Endothelial cell of umbilical vein (primary cell): ENCODE measurements around the gene CCDC136. TPM values are rescaled to one million over a fixed set of nuclear protein-coding genes. Genes with fewer than 3 reads are reported as not detected.

Experiments
- BruUV-seq: library from RNA; stranded (reverse); fragments of 400-500 nt; replicated peaks from 2 replicates; lab custom pipeline; 2021; lab: Mats Ljungman, UMichigan
- CTCF ChIA-PET: fragments of 300-600, 350-600 bp; sonication (Branson Sonifier 250); formaldehyde crosslinking; loops from one replicate; lab custom pipeline; 2021; ENCODE audit warnings: antibody characterized with exemption, inconsistent platforms; lab: Charles Lee
- POLR2A ChIA-PET: fragments of 300-600, 350-600 bp; sonication (Branson Sonifier 250); formaldehyde crosslinking; loops from one replicate; lab custom pipeline; 2021; ENCODE audit warnings: antibody characterized with exemption, inconsistent platforms; lab: Charles Lee
- DNase-seq: peaks from one replicate; pipeline ENCODE4 v3.0.0-alpha.2; 2011; ENCODE audit warnings: low read depth, low spot score
- FAIRE-seq: peaks from 2 replicates; lab custom pipeline; 2011; peaks lifted over from hg19 to GRCh38; lab: Jason Lieb, UNC
- H2AFZ ChIP-seq: 2 replicates; pipeline ENCODE4 v1.6.0; 2012; ENCODE audit warnings: low read depth, low read length, control low read depth, inconsistent platforms
- H3K27ac ChIP-seq: 2 replicates; pipeline ENCODE4 v1.5.1; 2011; ENCODE audit warnings: low read depth, mild to moderate bottlenecking, control low read depth, low read length, moderate library complexity; ENCODE audit not compliant: insufficient read depth
- H3K27me3 ChIP-seq, 2 experiments: 2 replicates each; pipeline versions ENCODE4 v1.6.0 to v1.6.1; 2011; ENCODE audit warnings: low read length in 2 of 2, mixed read lengths in 1 of 2; ENCODE audit not compliant: control insufficient read depth in 2 of 2, insufficient read depth in 2 of 2
- H3K36me3 ChIP-seq, 2 experiments: 2 replicates in 1 of 2; 3 replicates in 1 of 2; pipeline ENCODE4 v1.5.1; 2011; ENCODE audit warnings: low read length in 2 of 2, mild to moderate bottlenecking in 1 of 2, moderate library complexity in 1 of 2; ENCODE audit not compliant: control insufficient read depth in 2 of 2, insufficient read depth in 2 of 2; ENCODE audit errors: extremely low read depth in 1 of 2
- H3K4me1 ChIP-seq: 3 replicates; pipeline ENCODE4 v1.5.1; 2011; ENCODE audit warnings: mild to moderate bottlenecking, low read length; ENCODE audit not compliant: control insufficient read depth, insufficient read depth; ENCODE audit errors: extremely low read depth
- H3K4me2 ChIP-seq: 2 replicates; pipeline ENCODE4 v1.6.1; 2011; ENCODE audit warnings: low read length, control low read depth, mixed read lengths; ENCODE audit not compliant: insufficient read depth
- H3K4me3 ChIP-seq, 3 experiments: fragments of 200-600 bp in 1 of 3; sonication (generic), shearing (Covaris generic) in 1 of 3; replicated peaks in 1 of 3; 2 replicates each; pipeline ENCODE4 v1.5.1; 2011 to 2016; ENCODE audit warnings: control low read depth in 3 of 3, low read length in 3 of 3, mild to moderate bottlenecking in 2 of 3, inconsistent platforms in 1 of 3, low read depth in 1 of 3, moderate library complexity in 1 of 3; ENCODE audit not compliant: insufficient read depth in 1 of 3
- H3K79me2 ChIP-seq: 2 replicates; pipeline ENCODE4 v1.6.0; 2012; ENCODE audit warnings: low read length, inconsistent platforms; ENCODE audit not compliant: control insufficient read depth, insufficient read depth
- H3K9ac ChIP-seq: replicated peaks from 2 replicates; pipeline ENCODE3; 2011; ENCODE audit warnings: low read length, control low read depth; ENCODE audit not compliant: insufficient read depth; ENCODE audit errors: extremely low read depth
- H3K9me1 ChIP-seq: replicated peaks from 3 replicates; pipeline ENCODE4 v1.6.0; 2011; ENCODE audit warnings: mild to moderate bottlenecking, low read length; ENCODE audit not compliant: control insufficient read depth, insufficient read depth; ENCODE audit errors: extremely low read depth
- H3K9me3 ChIP-seq: replicated peaks from 2 replicates; pipeline ENCODE4 v1.5.1; 2012; ENCODE audit warnings: low read length, inconsistent platforms; ENCODE audit not compliant: control insufficient read depth, insufficient read depth
- H4K20me1 ChIP-seq: replicated peaks from 2 replicates; pipeline ENCODE3; 2011; ENCODE audit warnings: mild to moderate bottlenecking, low read length; ENCODE audit not compliant: control insufficient read depth, insufficient read depth; ENCODE audit errors: extremely low read depth
- EZH2 ChIP-seq: IDR thresholded peaks from 2 replicates; pipeline ENCODE4 v1.6.1; 2012; ENCODE audit warnings: borderline replicate concordance, low read depth, mild to moderate bottlenecking, moderate library complexity, low read length, inconsistent platforms; ENCODE audit not compliant: severe bottlenecking
- GATA2 ChIP-seq: IDR thresholded peaks from 2 replicates; pipeline ENCODE4 v1.7.0; 2011; ENCODE audit warnings: low read depth, mild to moderate bottlenecking, moderate library complexity, mixed read lengths, low read length; ENCODE audit not compliant: insufficient read length, insufficient read depth
- JUN ChIP-seq: IDR thresholded peaks from 2 replicates; pipeline ENCODE4 v1.6.1; 2011; ENCODE audit warnings: borderline replicate concordance, low read depth; ENCODE audit not compliant: insufficient read length, insufficient read depth
- MYC ChIP-seq: IDR thresholded peaks from one replicate; pipeline ENCODE4 v1.6.1; 2011; ENCODE audit warnings: mild to moderate bottlenecking, low read depth, low read length
- dilution Hi-C: fragments of 300-500 bp; cut with MboI; formaldehyde crosslinking; loops from one replicate; pipeline ENCODE4 v1.15.0; 2019; ENCODE audit warnings: low sequenced_read_pairs; ENCODE audit not compliant: extremely low pct_ligation_motif_present
- intact Hi-C: fragments of 100-400 bp; cut with micrococcal nuclease; formaldehyde crosslinking; loops from one replicate; pipeline ENCODE4 v1.10.0; 2022
- polyA plus RNA-seq, 4 experiments: library from polyadenylated mRNA; depleted of rRNA in 3 of 4; stranded (reverse) in 3 of 4; unstranded in 1 of 4; fragments of >200 nt; gene quantifications; 2 replicates each; pipeline versions ENCODE4 v1.2.1 to v1.2.3, GENCODE V29; 2011 to 2012; ENCODE audit warnings: missing spikeins in 1 of 4
- total RNA-seq: library from RNA; stranded (reverse); gene quantifications from 2 replicates; pipeline ENCODE4 v1.2.3, GENCODE V29; 2021
- TF ChIP-seq, protein P1 (sequence below): IDR thresholded peaks from 2 replicates; pipeline ENCODE4 v1.6.1; 2011; ENCODE audit not compliant: insufficient read depth, insufficient read length
- TF ChIP-seq, protein P2 (sequence below), 2 donors: IDR thresholded peaks; 1 replicate in 1 of 2; 2 replicates in 1 of 2; pipeline ENCODE4 v1.5.1; 2011; ENCODE audit warnings: low read length in 2 of 2, mild to moderate bottlenecking in 2 of 2, moderate library complexity in 2 of 2, control low read depth in 1 of 2, inconsistent platforms in 1 of 2, low read depth in 1 of 2; ENCODE audit not compliant: insufficient read depth in 1 of 2; ENCODE audit errors: extremely low read depth in 1 of 2

CCDC136 gene
- total and polyA plus RNA-seq, 2 donors (not counting 3 experiments of a cell fraction or from before 2014, with no cell fraction given): 1.8 to 3.3 TPM

DNA sequence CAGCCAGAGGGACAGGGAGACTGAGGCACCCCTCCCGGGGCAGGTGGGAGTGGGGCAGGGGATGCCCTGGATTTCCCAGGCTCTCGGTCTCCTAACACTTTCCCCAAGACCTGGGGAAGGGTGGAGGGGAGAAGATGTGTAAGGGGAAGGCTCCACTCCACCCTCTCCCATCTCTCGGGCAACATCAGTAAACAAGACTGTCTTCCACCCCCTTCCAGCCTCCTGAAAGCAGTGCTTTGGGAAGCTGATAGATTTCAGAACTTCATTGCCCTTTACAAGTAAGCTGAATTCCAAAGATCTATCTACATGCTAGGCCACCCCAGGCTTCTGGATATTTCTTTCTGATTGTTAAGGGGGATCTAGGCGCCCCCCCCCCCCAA, 42.2 kb downstream of the CCDC136 start:
- POLR2A ChIA-PET: interaction anchor here (1.4 kb wide), 1 partner anchor 8 kb away, joined by 4 read pairs; no protein-coding TSS in a partner anchor
- DNase-seq: no peak
- FAIRE-seq: peak; percentile 46
- intact Hi-C loops: loop anchor here (1.0 to 2.0 kb wide), 2 partner anchors 28 to 43 kb away; partner anchors contain the start of genes ATP6V1F and CCDC136
- H3K27ac ChIP-seq: peak overlapping the region; percentile 85
- peaks cover 7 to 35% of the 10 kb centered on the region in 2 experiments for H3K36me3 ChIP-seq
- no peak overlapping the region for H2AFZ ChIP-seq
- no TSS peak for BruUV-seq
- H3K9me3 ChIP-seq: no peaks in the 10 kb centered on the region
- no peak overlapping the region for H3K4me3 ChIP-seq
- CTCF ChIA-PET: interaction anchor here (0.6 to 4.3 kb wide), 8 partner anchors 9 to 225 kb away, joined by 3 to 48 read pairs (median 5); no protein-coding TSS in a partner anchor
- dilution Hi-C loops: no loop called here
- peak overlapping the region; percentile 36 for H3K4me2 ChIP-seq
- peak overlapping the region; percentile 28 for H3K9ac ChIP-seq
- H3K27me3 ChIP-seq: no peaks in the 10 kb centered on the region
- H3K9me1 ChIP-seq: no peaks in the 10 kb centered on the region
- H3K4me1 ChIP-seq: peaks cover 39% of the 10 kb centered on the region
- TF ChIP-seq, protein P1, sequence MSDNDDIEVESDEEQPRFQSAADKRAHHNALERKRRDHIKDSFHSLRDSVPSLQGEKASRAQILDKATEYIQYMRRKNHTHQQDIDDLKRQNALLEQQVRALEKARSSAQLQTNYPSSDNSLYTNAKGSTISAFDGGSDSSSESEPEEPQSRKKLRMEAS: no peak
- H3K79me2 ChIP-seq: peaks cover 29% of the 10 kb centered on the region
- H4K20me1 ChIP-seq: no peaks in the 10 kb centered on the region

DNA sequence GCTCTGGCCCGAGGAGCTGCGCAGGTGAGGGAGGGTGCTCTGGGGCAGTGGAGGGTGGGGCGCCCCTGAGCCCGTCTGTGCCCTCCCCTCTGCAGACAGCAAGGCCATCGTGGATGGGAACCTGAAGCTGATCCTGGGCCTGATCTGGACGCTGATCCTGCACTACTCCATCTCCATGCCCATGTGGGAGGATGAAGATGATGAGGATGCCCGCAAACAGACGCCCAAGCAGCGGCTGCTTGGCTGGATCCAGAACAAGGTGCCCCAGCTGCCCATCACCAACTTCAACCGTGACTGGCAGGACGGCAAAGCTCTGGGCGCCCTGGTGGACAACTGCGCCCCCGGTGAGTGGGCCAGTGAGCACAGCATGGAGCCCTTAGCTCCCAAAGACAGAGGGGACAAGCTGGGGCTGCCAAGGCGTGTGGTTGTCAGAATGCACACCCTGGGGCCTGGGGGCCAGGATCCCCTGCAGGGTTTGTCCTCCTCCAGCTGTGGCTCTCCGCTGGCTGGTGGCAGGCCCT, 43.5 kb downstream of the CCDC136 start:
- peaks cover 29% of the 10 kb centered on the region for H3K79me2 ChIP-seq
- H3K9ac ChIP-seq: no peak overlapping the region
- H3K36me3 ChIP-seq: peaks cover 7 to 43% of the 10 kb centered on the region in 2 experiments

More for the DNA sequence above, 43.5 kb downstream of the CCDC136 start:
- Histone ChIP-seq H3K4me2 (no peak overlapping the region), H3K27ac (no peak overlapping the region), H3K27me3 (no peaks in the 10 kb centered on the region), H3K4me3 (no peak overlapping the region), H2AFZ (no peak overlapping the region), H3K4me1 (peaks cover 30% of the 10 kb centered on the region), H4K20me1 (no peaks in the 10 kb centered on the region), H3K9me1 (no peaks in the 10 kb centered on the region), H3K9me3 (no peaks in the 10 kb centered on the region)
- ChIA-PET CTCF (no interaction called here), POLR2A (no interaction called here)
- dilution Hi-C loops (no loop called here), intact Hi-C loops (no loop called here)
- FAIRE-seq: no peak
- no peak for TF ChIP-seq MYC
- no peak for TF ChIP-seq GATA2
- TF ChIP-seq EZH2: no peak
- TF ChIP-seq, protein P2, sequence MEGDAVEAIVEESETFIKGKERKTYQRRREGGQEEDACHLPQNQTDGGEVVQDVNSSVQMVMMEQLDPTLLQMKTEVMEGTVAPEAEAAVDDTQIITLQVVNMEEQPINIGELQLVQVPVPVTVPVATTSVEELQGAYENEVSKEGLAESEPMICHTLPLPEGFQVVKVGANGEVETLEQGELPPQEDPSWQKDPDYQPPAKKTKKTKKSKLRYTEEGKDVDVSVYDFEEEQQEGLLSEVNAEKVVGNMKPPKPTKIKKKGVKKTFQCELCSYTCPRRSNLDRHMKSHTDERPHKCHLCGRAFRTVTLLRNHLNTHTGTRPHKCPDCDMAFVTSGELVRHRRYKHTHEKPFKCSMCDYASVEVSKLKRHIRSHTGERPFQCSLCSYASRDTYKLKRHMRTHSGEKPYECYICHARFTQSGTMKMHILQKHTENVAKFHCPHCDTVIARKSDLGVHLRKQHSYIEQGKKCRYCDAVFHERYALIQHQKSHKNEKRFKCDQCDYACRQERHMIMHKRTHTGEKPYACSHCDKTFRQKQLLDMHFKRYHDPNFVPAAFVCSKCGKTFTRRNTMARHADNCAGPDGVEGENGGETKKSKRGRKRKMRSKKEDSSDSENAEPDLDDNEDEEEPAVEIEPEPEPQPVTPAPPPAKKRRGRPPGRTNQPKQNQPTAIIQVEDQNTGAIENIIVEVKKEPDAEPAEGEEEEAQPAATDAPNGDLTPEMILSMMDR (IDR thresholded peaks at IDR 0.05; ENCODE audit: extremely low read depth in 1 of 2, insufficient read depth in 1 of 2, low read depth in 1 of 2, low read length in 2 of 2): no peak
- no peak for TF ChIP-seq JUN
- DNase-seq: no peak
- BruUV-seq: no TSS peak
